ENCODE measurements around the gene PTDSS2.

GRCh38 chr11:501683-502287 is 51.7 kb downstream of the PTDSS2 start:
- TF ChIP-seq CTCF (IDR thresholded peaks at IDR 0.05; ENCODE audit: low read length) (no peak), EZH2 (optimal IDR thresholded peaks at IDR 0.05; ENCODE audit: low read depth, low read length) (no peak), EZH2phosphoT487 (IDR thresholded peaks at IDR 0.05; ENCODE audit: low read length) (no peak)
